Germinal center (tissue), 1 donor: ENCODE results near the gene SIGLEC1.

ENCODE experiments used
- DNase-seq: peaks from one replicate; pipeline ENCODE4 v3.0.0; 2012; ENCODE audit warnings: mixed read lengths, low spot score

The SIGLEC1 gene

GRCh38 chr20:3679749-3680700, 32.4 kb downstream of the SIGLEC1 start:
- no peak for DNase-seq

DNA sequence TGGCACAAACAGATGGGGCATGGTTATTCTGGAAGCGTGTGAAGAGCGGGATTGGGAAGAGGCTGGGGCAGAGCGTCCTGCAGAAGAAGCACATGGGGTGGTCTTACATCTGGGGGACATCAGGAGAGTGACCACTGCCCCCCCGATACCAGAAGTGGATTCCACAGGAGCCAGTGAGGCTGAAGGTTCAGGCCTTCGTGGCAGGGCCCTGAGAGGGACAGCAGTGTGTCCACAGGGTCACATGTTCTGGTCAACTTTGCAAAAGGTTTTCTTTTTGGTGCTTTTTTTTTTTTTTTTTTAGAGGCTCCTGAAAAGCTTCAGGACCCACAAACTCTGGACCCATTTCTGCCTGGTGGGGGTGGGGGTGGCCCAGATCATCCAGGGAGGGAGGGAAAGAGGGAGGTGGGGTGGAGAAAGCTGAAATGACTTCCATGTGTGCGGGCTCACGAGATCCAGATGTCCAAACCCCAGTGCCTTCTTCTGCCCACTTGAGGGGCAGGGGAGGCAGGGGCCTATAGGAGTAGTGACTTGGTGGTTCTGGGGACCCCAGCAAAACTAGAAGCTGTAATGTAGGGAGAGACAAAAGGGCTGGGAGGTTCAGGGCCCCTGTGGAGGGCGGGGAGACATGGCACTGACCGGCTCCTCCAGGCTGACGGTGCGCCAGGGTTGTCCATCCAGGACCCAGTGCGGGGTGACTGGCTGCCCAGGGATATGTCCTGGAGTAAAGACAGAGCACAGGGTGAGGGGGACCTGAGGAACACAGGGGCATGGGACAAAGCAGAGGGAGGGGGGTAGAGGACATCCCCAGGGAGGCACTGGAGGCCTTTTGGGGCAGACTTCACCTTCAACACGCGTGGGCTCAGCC, 33.3 kb downstream of the SIGLEC1 start:
- no peak for DNase-seq

- DNase-seq: no peak
These were observed 34.2 kb downstream of the SIGLEC1 start for GRCh38 chr20:3678198-3678597.

GRCh38 chr20:3677733-3678132, 34.7 kb downstream of the SIGLEC1 start:
- no peak for DNase-seq

GRCh38 chr20:3674995-3675900, 37.2 kb downstream of the SIGLEC1 start:
- DNase-seq: no peak

- no peak for DNase-seq
These were observed 38.0 kb downstream of the SIGLEC1 start for GRCh38 chr20:3674447-3674846.

DNA sequence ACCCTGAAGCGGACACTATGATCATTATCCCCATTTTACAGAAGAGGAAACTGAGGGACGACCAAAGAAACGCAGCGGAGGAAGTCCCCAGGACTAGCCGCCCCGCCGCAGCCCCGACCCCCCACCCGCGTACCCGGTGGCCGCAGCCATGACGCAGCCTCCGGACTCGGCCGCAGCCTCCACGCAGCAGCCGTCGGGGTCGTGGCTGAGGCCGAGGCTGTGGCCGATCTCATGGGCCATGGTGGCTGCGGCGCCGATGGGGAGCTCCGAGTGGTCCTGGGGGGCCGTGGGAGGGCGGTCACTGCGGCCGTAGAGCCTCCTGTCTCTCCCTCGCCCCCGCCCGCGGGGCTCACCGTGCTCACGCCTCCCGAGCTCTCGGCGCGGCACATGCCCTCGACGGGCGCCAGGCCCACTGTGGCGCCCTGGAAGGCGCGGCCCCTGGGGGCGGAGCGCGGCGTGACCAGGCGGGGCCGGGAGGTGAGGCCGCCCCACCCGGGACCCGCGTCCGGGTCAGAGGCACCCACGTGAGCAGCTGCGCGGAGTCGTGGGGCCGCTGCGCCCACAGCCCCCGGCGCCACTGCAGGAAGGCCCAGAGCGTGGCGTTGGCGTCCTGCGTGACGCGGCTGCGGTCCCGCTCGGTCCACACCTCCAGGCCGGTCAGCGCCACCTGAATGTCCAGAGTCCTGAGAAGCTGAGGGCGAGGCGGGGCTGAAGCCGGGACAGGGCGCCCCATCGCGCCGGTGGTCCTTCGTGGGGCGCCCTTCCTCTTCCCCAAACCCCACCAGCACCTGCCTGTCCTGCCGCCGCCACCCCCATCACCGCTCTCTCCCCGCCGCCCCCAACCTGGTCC, 39.0 kb downstream of the SIGLEC1 start:
- no peak for DNase-seq

DNA sequence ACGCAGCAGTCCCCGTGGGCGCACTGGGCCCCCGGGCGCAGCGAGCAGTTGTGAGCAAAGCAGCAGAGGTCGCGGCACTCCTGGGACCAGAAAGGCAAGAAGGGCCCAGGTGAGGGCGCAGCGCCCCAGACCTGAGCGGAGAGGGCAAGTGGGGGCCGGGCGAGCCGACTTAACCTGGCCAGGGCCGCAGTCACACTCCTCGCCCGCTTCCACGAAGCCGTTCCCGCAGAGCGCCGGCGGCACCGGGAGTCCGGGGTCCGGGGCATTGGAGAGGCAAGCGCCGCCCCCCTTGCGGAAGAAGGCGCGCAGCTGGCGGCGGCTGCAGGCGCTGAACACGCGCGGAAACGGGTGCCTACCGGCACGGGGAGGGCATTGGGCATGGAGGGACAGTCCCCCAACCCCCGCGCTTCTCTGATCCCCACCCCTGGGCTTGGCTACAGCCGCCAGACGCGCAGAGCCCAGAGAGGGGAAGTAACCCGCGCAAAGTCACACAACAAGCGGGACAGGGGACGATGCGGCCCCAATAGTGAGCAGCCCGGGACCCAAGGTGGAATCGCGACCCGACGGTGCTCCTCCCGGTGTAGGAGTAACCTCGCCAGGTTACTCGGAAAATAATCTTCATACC, 39.7 kb downstream of the SIGLEC1 start:
- DNase-seq: no peak

DNA sequence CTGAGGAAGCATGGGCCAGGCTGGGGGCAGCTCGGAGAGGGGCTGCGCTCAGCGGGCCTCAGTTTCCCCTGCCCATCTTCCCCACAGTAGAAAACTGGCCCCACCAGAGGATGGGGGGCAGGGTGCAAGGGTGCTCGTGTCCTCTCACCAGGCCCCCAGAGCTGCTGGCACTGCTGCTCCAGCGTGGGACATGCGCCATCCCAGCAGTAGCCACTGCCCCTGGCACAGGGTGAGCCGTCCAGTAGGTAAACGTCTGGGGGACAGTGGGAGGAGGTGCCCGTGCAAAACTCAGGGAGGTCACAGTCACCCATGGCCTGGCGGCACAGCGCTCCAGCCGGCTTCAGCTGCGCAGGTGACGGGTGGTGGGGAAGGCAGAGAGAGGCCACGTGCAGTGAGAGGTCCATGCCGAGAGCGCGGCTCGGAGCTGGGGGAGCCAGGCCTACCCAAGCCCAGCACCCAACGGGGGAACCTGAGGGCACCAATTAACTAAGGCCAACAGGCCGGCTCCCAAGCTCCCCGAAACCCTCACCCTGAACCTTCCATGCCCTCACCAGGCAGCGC, 40.3 kb downstream of the SIGLEC1 start:
- no peak for DNase-seq

- DNase-seq: no peak
These were observed 41.5 kb downstream of the SIGLEC1 start for GRCh38 chr20:3670945-3671344.

- DNase-seq: no peak
These were observed 41.9 kb downstream of the SIGLEC1 start for GRCh38 chr20:3670511-3670910.

GRCh38 chr20:3669710-3670367, 42.6 kb downstream of the SIGLEC1 start:
- DNase-seq: no peak

- DNase-seq: no peak
These were observed 44.9 kb downstream of the SIGLEC1 start for GRCh38 chr20:3667434-3668037.

GRCh38 chr20:3663858-3664257, 48.5 kb downstream of the SIGLEC1 start:
- no peak for DNase-seq

GRCh38 chr20:3663031-3663701, 49.2 kb downstream of the SIGLEC1 start, which contains the start of gene GFRA4:
GFRA4 (minus strand) TSS chr20:3663399; CDS start chr20:3663399, 0 bp downstream.
- no peak for DNase-seq
